DMS53 treated with DMSO at 0.1 percent for 48 hours (cell line): ENCODE data around the gene MARVELD2.
"Not testable (repeated sequence)": the region's sequence is repeated elsewhere in the genome, so short reads cannot be mapped to it uniquely, and the experiment has no call there.

Experiments
- DNase-seq: peaks from one replicate; lab custom pipeline; 2025; ENCODE audit not compliant: unreplicated experiment; lab: John Stamatoyannopoulos, UW

The MARVELD2 gene, protein sequence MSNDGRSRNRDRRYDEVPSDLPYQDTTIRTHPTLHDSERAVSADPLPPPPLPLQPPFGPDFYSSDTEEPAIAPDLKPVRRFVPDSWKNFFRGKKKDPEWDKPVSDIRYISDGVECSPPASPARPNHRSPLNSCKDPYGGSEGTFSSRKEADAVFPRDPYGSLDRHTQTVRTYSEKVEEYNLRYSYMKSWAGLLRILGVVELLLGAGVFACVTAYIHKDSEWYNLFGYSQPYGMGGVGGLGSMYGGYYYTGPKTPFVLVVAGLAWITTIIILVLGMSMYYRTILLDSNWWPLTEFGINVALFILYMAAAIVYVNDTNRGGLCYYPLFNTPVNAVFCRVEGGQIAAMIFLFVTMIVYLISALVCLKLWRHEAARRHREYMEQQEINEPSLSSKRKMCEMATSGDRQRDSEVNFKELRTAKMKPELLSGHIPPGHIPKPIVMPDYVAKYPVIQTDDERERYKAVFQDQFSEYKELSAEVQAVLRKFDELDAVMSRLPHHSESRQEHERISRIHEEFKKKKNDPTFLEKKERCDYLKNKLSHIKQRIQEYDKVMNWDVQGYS

GRCh38 chr5:69414885-69415583 is at the start of gene MARVELD2:
Gene MARVELD2, plus strand, starts transcription at chr5:69415116. Its CDS starts 4,270 bp downstream, at chr5:69419386.
- peak; percentile 91 for DNase-seq

GRCh38 chr5:69367697-69368279 is 47.1 kb upstream of the MARVELD2 start:
- DNase-seq, result no peak

- no peak for DNase-seq
Observed at GRCh38 chr5:69368458-69369339, 46.2 kb upstream of the MARVELD2 start.

DNA sequence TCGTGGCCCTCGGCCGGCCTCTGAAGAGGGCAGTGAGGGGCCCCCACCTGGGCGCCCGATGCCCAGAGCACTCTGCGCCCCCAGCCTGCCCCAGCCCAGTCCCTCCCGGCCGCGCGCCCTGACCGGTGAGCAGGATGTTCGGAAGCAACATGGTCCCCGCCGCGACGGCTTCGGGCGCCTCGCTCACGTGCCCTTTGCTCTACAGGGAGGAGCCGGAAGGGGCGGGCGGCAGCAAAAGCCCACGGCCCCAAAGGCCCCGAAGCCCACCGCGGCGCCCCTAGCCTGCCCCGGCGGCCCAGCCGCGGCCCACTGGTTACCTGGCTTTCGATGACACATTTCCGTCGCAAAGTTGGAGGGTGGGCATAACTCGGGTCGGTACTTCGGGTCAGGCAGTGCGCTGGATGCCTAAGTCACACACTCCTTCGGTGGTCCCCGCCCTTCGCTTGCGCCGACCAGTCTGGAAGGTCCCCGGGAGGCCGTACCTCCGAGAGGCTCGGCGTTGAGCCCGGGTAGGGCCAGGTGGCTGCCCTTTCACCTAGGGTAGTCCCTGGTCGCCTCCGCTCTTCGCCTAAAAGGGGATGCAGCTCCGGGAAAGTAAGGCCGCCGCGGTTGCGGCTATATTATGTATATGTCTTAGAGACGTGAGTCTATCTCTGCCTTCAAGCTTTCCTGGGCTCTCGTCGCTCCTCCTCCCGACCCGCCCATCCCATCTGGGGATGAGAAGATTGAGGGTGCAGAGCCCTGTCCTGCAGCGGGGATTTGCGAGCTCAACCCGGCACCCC is 45.4 kb upstream of the MARVELD2 start, which contains the start of the genes AK6, RAD17 and TAF9:
Gene AK6 (minus strand): TSS at position 181 of the 782 bp plus-strand sequence. CDS start 30 bp downstream, at position 151.
Gene RAD17 (plus strand): TSS at position 479 of the 782 bp plus-strand sequence. CDS start 2,391 bp downstream, outside the sequence.
Gene TAF9 (minus strand): TSS at position 181 of the 782 bp plus-strand sequence. CDS start 3,783 bp downstream, outside the sequence.
- peak; percentile 88 for DNase-seq

DNA sequence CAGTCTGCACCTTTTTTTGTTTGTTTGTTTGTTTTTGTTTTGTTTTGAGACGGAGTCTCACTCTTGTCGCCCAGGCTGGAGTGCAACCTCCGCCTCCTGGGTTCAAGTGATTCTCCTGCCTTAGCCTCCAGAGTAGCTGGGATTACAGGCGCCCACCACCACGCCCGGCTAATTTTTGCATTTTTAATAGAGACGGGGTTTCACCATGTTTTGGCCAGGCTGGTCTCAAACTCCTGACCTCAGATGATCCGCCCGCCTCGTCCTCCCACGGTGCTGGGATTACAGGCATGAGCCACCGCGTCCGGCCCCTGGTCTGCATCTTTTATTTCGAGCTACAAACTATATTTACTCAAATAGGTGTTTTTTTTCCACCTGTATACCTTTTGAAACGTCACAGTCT is 44.6 kb upstream of the MARVELD2 start:
- DNase-seq, result not testable (repeated sequence)

GRCh38 chr5:69372394-69372793 is 42.5 kb upstream of the MARVELD2 start:
- DNase-seq, result no peak

DNA sequence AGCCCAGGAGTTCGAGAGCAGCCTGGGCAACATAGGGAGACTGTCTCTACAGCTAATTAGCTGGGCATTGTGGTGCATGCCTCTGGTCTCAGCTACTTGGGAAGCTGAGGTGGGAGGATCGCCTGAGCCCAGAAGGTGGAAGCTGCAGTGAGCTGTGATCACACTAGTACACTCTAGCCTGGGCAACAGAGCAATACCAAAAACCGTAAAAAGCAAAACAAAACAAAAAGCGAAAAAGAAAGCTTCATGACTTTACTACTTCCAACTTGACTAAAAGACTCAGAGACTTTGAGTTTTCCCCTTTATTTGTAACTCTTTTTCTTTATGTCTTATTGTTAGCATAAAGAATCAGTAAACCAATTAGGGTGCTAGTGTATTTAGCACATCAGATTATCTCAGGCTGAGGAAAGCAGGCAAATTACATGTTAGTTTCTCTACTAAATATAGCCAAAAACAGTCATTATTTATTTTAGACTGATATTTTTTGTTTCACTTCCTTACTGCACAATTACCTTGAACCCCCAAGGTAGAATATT is 39.9 kb upstream of the MARVELD2 start:
- no peak for DNase-seq

DNA sequence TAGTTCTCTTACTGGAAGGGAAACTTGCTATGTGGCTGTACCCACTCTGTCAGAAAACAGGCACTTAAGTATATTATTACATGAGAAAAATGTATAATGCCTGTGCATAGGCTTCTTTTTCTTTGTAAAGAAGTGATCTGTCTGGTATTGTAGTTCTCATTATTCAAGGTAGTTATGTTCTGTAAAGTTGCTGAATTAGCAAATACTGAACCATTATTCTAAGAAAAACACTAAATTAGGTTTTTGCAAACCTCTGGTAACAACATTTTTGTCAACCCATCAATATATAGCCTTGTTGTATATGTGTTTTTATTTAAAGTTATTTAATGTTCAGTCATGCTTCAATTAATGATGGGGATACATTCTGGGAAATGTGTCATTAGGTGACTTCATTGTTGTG is 36.5 kb upstream of the MARVELD2 start:
- DNase-seq, result no peak

- no peak for DNase-seq
Observed at GRCh38 chr5:69404659-69405330, 10.1 kb upstream of the MARVELD2 start.

DNA sequence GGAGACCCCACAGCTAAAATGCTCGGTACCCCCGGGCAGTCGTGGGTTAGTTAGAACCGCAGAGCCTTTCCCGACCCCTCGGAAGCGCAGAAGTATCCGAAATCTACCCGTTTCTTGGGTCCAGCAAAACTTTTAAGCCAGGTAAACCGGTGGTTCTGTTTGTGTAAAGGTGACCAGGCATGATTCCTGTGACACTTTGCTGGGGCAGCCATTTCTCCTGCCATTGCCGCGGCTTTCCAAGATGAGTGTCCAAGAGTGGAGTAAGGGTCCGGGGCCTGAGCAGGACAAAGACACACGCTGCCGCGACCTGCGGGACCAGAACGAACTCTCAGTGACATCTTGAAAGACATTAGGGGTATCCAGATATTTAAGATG is 655 bp downstream of the MARVELD2 start:
- peak; percentile 2 for DNase-seq

DNA sequence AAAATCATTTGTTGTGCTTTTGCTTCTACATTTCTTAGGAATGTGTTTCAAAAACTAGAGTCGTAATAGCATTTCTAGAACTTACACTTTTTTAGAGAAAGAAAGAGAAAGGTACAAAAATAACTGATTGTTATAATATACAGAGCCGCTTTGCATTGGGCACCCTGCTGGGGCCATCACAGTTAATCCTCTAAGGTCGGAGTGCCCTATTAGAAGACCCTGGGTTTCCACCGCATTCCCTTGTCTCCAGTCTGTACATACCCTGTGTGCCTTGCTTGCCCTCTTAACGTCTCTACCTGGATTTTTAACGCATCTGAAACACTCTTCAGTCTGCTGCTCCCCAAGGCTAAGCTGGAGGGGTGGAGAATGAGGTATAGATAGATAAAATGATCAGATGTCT is 1.3 kb downstream of the MARVELD2 start:
- peak; percentile 9 for DNase-seq

DNA sequence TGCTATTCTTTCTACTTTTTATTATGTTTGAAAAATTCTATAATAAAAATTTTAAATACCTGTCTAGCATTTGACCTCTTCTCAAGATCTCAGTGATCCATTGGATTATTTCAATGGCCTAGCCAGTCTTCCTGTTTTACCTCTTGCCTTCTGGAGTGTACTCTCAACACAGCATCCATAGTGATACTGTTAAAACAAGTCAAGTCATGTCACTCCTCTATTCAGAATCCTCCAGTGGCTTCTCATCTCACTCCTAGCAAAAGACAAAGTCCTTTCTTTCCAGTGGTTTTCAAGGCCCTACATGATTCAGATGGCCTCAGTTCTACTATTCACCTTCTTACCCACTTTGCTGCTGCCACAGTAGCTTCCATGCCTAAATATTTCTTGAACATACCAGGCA is 1.8 kb downstream of the MARVELD2 start:
- DNase-seq, result peak; percentile 2

DNA sequence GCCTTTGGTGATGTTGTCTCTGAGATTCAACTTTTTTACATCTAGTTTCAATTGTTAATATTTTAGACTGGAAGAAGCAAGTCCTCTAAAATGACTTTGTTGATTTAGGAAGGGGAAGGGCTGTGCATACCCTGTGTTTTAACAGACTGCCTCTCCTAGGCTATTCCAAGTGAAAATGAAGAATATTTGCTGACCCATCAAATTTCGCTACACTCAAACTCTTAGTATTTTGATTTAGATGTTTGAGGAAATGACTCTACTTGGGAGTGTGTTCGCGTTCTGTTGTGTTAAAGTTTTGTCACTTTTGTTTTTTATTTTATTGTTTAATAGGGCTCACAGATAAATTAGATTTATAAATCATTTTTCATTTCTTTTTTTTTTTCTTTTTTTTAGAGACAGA is 3.6 kb downstream of the MARVELD2 start:
- no peak for DNase-seq

- DNase-seq, result no peak
Observed at GRCh38 chr5:69431424-69432303, 16.7 kb downstream of the MARVELD2 start.

DNA sequence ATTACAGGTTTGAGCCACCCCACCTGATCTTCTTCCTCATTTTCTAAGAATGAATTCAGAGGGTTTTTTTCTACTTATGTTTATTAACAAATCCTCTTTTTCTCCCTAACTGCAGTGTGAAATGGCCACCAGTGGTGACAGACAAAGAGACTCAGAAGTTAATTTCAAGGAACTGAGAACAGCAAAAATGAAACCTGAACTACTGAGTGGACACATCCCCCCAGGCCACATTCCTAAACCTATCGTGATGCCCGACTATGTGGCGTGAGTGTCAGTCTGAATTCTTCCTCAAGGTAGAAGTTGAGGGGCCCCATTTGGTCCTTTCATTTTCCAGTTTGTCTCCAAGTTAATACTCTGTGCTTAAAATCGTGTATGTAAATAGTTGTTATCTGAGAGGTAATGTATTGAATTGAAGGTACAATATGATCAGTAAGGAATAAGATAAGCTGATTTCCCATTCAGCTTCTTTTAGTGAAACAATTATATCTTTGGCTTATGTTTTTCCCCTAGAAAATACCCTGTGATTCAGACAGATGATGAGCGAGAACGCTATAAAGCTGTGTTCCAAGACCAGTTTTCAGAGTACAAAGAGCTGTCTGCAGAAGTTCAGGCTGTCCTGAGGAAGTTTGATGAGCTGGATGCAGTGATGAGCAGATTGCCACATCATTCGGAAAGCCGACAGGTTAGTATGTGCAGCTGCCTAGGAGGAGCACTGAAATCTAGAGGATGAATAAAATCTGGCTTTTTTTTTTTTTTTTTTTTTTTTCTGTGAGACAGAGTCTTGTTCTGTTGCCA is 17.7 kb downstream of the MARVELD2 start:
- DNase-seq, result no peak

DNA sequence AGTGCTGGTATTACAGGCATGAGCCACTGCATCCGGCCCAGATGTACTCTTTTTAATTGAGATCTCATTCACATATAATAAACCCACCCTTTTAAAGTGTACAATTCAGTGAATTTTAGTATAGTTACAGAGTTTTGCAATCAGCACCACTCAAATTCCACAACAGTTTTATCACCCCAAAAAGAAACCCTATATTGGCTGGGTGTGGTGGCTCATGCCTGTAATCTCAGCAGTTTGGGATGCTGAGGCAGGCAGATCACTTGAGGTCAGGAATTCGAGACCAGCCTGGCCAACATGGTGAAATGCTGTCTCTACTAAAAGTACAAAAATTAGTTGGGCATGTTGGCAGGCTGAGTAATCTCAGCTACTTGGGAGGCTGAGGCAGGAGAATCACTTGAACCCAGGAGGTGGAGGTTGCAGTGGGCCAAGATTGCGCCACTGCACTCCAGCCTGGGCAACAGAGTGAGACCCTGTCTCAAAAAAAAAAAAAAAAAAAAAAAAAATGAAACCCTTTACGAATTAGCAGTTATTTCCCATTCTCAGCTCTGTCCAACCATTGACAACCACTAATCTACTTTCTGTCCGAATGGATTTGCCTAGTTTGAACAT is 20.5 kb downstream of the MARVELD2 start:
- DNase-seq, result not testable (repeated sequence)
